GM19328 (cell line): ENCODE data around the gene TSHR.

Experiments used
- ATAC-seq: cut with Tn5 transposase; IDR thresholded peaks from one replicate; pipeline ENCODE4 v1.9.1; 2021; ENCODE audit warnings: mild to moderate bottlenecking, moderate library complexity; ENCODE audit not compliant: unreplicated experiment

Gene TSHR

GRCh38 chr14:81172353-81172752, 216.9 kb downstream of the TSHR start:
- ATAC-seq, result peak; percentile 26

- ATAC-seq, result peak; percentile 24
Measured at GRCh38 chr14:81172881-81173280, 217.5 kb downstream of the TSHR start.

GRCh38 chr14:81176241-81176640, 220.8 kb downstream of the TSHR start:
- no peak for ATAC-seq

- ATAC-seq, result no peak
Measured at GRCh38 chr14:81177225-81177624, 221.8 kb downstream of the TSHR start.

- no peak for ATAC-seq
Measured at GRCh38 chr14:81178063-81178462, 222.6 kb downstream of the TSHR start.

GRCh38 chr14:81179631-81180030, 224.2 kb downstream of the TSHR start:
- no peak for ATAC-seq

GRCh38 chr14:81187832-81188522, 232.6 kb downstream of the TSHR start:
- peak; percentile 83 for ATAC-seq

- no peak for ATAC-seq
Measured at GRCh38 chr14:81192594-81192993, 237.2 kb downstream of the TSHR start.

- ATAC-seq, result no peak
Measured at GRCh38 chr14:81193924-81194633, 238.7 kb downstream of the TSHR start.
